NB4 (cell line): Measurements from ENCODE around the gene ANAPC5.

Source experiments
- MYC ChIP-seq: IDR thresholded peaks from 2 replicates; pipeline ENCODE4 v1.6.1; 2011; ENCODE audit warnings: low read depth, low read length
- POLR2A ChIP-seq: IDR thresholded peaks from 2 replicates; pipeline ENCODE4 v1.6.1; 2011; ENCODE audit warnings: mild to moderate bottlenecking; ENCODE audit not compliant: insufficient read length; ENCODE audit errors: extremely low read depth
- TF ChIP-seq, protein P1 (sequence below): IDR thresholded peaks from 2 replicates; pipeline ENCODE4 v1.6.1; 2011; ENCODE audit warnings: low read depth, low read length

DNA sequence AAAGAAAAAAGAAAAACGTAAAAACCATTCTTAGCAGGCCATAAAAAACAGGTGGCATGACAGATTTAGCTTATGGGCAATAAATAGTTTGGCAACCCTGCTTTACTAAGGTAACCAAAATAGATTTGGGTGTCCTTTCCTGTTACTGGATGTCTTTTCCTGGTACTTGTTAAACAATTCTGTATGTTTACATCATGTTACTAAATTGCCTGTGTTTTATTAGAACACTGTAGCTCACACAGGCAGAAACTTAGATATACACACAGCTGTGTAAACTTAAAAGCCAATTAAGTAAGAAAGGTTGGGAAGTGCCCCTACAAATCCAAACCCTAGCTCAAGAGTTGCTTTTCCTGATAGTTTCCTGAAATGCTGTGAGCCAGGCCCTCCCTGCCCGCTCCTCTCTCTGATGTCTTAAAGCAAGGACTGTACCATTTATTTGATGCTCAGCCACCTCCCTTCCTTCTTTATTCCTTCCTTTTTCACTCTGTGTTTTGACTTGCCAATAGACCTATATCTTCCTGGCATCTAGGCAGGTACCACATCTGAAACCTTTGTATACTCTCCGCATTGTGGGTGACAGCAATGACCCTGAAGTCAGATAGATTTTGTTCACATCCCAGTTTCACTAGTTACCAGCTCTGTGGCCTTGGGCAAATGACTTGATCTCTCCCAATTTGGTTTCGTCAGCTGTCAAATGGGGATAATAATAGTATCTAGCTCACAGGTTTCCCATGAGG is 52.0 kb downstream of the ANAPC5 start:
- TF ChIP-seq MYC: no peak
- TF ChIP-seq, protein P1, sequence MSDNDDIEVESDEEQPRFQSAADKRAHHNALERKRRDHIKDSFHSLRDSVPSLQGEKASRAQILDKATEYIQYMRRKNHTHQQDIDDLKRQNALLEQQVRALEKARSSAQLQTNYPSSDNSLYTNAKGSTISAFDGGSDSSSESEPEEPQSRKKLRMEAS: no peak
- no peak for TF ChIP-seq POLR2A
